Smooth muscle cell (in vitro differentiated cells): ENCODE data around the gene HOTAIR. TPM values are rescaled to one million over a fixed set of nuclear protein-coding genes. Genes with fewer than 3 reads are reported as not detected.

Source experiments
- DNase-seq: peaks from one replicate; lab custom pipeline; 2025; ENCODE audit not compliant: unreplicated experiment; lab: John Stamatoyannopoulos, UW
- H2AFZ ChIP-seq: fragments of 200-600 bp; sonication (generic); 2 replicates; pipeline ENCODE4 v1.6.0; 2016; ENCODE audit warnings: antibody characterized with exemption, low read depth, mild to moderate bottlenecking
- H3F3A ChIP-seq: fragments of 200-600 bp; sonication (generic); 2 replicates; pipeline ENCODE4 v1.6.0; 2017; ENCODE audit warnings: antibody characterized with exemption, low read depth
- H3K27ac ChIP-seq: fragments of 200-600 bp; sonication (generic); 2 replicates; pipeline ENCODE4 v1.5.1; 2016; ENCODE audit warnings: low read depth, mild to moderate bottlenecking
- H3K27me3 ChIP-seq: fragments of 200-600 bp; sonication (generic); 2 replicates; pipeline ENCODE4 v1.6.1; 2016; ENCODE audit warnings: low read depth, mild to moderate bottlenecking
- H3K36me3 ChIP-seq: fragments of 200-600 bp; sonication (generic); 2 replicates; pipeline ENCODE4 v1.5.1; 2016; ENCODE audit warnings: low read depth
- H3K4me1 ChIP-seq: fragments of 200-600 bp; sonication (generic); 2 replicates; pipeline ENCODE4 v1.5.1; 2016; ENCODE audit warnings: low read depth
- H3K4me2 ChIP-seq: fragments of 200-600 bp; sonication (generic); 2 replicates; pipeline ENCODE4 v1.6.0; 2016; ENCODE audit warnings: mild to moderate bottlenecking
- H3K4me3 ChIP-seq: fragments of 200-600 bp; sonication (generic); 2 replicates; pipeline ENCODE4 v1.5.1; 2016; ENCODE audit warnings: mild to moderate bottlenecking
- H3K79me2 ChIP-seq: fragments of 200-600 bp; sonication (generic); 2 replicates; pipeline ENCODE4 v1.6.0; 2016; ENCODE audit warnings: low read depth, mild to moderate bottlenecking
- H3K9ac ChIP-seq: fragments of 200-600 bp; sonication (generic); 2 replicates; pipeline ENCODE4 v1.6.0; 2016; ENCODE audit warnings: low read depth
- H3K9me3 ChIP-seq: fragments of 200-600 bp; sonication (generic); replicated peaks from 2 replicates; pipeline ENCODE4 v1.5.1; 2016; ENCODE audit warnings: low read depth
- H4K20me1 ChIP-seq: fragments of 200-600 bp; sonication (generic); 2 replicates; pipeline ENCODE4 v1.6.0; 2016; ENCODE audit warnings: low read depth
- WGBS: methylation state at CpG from one replicate; pipeline ENCODE4 v1.1.7; 2016; ENCODE audit warnings: low lambda C conversion rate; 5-methylcytosine and 5-hydroxymethylcytosine counted together
- polyA plus RNA-seq: library from polyadenylated mRNA; unstranded; fragments of >200 nt; fragmentation: Nextera tagmentation; extraction: Ambion mirVana; gene quantifications from 2 replicates; pipeline ENCODE4 v1.2.1, GENCODE V29; 2016
- total RNA-seq: library from RNA; depleted of rRNA; stranded (reverse); fragments of >200 nt; gene quantifications from 2 replicates; pipeline ENCODE4 v1.2.3, GENCODE V29; 2014
- TF ChIP-seq, protein P1 (sequence below): fragments of 200-600 bp; sonication (generic); IDR thresholded peaks from 2 replicates; pipeline ENCODE4 v1.5.1; 2017; ENCODE audit warnings: borderline replicate concordance, mild to moderate bottlenecking, antibody characterized with exemption; ENCODE audit not compliant: insufficient read depth, poor library complexity, severe bottlenecking

Gene HOTAIR
- total and polyA plus RNA-seq, 2 experiments from 2014 or later = 0.43 TPM; not detected in 1

DNA sequence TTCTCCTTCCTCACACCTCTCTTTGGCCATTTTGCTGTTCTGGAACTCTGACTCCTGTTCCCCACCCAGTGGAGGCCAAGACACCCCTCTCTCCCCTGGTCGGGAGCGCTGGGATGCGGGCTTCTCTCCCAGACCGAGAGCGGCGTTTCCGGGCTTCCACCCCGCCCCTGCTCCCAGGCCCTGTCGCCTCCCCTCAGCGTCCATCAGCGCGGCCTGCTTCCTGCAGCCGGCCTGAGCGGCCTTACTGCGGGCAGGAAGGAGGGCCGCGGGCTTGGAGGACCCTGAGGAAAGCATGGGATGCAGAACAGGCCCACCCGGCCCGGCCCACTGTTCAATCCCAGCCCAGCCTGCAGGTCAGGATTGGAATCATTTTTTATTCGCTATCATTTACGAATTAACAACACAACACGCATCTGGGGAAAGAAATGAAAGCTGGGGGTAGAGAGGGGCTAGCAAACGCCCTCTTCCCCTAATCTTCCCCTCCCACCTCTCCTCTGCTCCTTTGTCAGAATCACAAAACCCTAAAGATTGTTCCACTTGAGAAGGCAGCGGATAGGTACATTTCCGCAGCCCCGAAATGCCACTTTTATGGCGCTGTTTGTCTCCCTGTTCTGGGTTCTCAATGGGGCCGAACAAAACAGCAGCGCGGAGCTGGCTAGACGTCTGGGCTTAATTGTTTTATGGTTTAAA is 30.2 kb upstream of the HOTAIR start:
- Histone ChIP-seq H3F3A (no peaks in the 10 kb centered on the region), H3K4me3 (peak overlapping the region; percentile 46), H2AFZ (no peak overlapping the region), H4K20me1 (no peaks in the 10 kb centered on the region), H3K9me3 (no peaks in the 10 kb centered on the region), H3K36me3 (no peaks in the 10 kb centered on the region), H3K9ac (no peak overlapping the region), H3K4me1 (peaks cover 6% of the 10 kb centered on the region), H3K27ac (no peak overlapping the region), H3K27me3 (peaks cover 98% of the 10 kb centered on the region), H3K4me2 (peak overlapping the region; percentile 31), H3K79me2 (no peaks in the 10 kb centered on the region)
- 20% methylated on average over 30 of the region's 31 CpGs for WGBS
- TF ChIP-seq, protein P1, sequence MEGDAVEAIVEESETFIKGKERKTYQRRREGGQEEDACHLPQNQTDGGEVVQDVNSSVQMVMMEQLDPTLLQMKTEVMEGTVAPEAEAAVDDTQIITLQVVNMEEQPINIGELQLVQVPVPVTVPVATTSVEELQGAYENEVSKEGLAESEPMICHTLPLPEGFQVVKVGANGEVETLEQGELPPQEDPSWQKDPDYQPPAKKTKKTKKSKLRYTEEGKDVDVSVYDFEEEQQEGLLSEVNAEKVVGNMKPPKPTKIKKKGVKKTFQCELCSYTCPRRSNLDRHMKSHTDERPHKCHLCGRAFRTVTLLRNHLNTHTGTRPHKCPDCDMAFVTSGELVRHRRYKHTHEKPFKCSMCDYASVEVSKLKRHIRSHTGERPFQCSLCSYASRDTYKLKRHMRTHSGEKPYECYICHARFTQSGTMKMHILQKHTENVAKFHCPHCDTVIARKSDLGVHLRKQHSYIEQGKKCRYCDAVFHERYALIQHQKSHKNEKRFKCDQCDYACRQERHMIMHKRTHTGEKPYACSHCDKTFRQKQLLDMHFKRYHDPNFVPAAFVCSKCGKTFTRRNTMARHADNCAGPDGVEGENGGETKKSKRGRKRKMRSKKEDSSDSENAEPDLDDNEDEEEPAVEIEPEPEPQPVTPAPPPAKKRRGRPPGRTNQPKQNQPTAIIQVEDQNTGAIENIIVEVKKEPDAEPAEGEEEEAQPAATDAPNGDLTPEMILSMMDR = no peak
- DNase-seq = no peak

- H3K9ac ChIP-seq = no peak overlapping the region
- H3K4me2 ChIP-seq = no peak overlapping the region
- TF ChIP-seq, protein P1 = no peak
- H3K4me3 ChIP-seq = no peak overlapping the region
- H2AFZ ChIP-seq = no peak overlapping the region
- 59% methylated on average over 20 of the region's 20 CpGs for WGBS
- no peak for DNase-seq
- H3K27ac ChIP-seq = no peak overlapping the region
- no peaks in the 10 kb centered on the region for H3K36me3 ChIP-seq
- H3K4me1 ChIP-seq = peaks cover 7% of the 10 kb centered on the region
- H3K27me3 ChIP-seq = peaks cover 98% of the 10 kb centered on the region
- no peaks in the 10 kb centered on the region for H3K9me3 ChIP-seq
- no peaks in the 10 kb centered on the region for H4K20me1 ChIP-seq
- no peaks in the 10 kb centered on the region for H3K79me2 ChIP-seq
- no peaks in the 10 kb centered on the region for H3F3A ChIP-seq
Observed at GRCh38 chr12:54004063-54004840, 29.5 kb upstream of the HOTAIR start.

DNA sequence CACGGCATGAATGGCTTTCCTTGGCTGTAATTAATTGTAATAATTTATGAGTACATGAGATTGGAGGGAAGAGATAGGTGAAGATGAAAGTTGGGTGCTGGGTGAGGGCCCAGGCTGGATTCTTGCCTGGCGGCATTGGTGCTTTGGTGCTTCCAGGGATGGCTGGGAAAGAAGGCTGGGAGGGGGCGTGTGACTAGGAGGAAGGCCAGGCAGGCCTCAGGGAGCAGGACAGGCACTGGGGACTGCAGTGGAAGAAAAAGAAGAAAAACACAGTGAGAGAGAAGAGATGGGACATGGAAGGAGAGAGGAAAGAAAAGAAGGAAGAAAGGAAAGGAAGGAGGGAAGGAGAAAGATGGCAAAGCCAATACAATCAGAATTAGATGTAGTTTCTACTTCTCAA is 28.9 kb upstream of the HOTAIR start:
- no peaks in the 10 kb centered on the region for H4K20me1 ChIP-seq
- TF ChIP-seq, protein P1 = no peak
- H2AFZ ChIP-seq = no peak overlapping the region
- no peaks in the 10 kb centered on the region for H3K9me3 ChIP-seq
- DNase-seq = no peak
- no peaks in the 10 kb centered on the region for H3F3A ChIP-seq
- no peak overlapping the region for H3K27ac ChIP-seq
- H3K4me2 ChIP-seq = no peak overlapping the region
- no peak overlapping the region for H3K4me3 ChIP-seq
- H3K4me1 ChIP-seq = peaks cover 7% of the 10 kb centered on the region
- H3K79me2 ChIP-seq = no peaks in the 10 kb centered on the region
- H3K27me3 ChIP-seq = peaks cover 100% of the 10 kb centered on the region
- no peak overlapping the region for H3K9ac ChIP-seq
- no peaks in the 10 kb centered on the region for H3K36me3 ChIP-seq
- 62% methylated on average over 3 of the region's 3 CpGs for WGBS
